Fibroblast of skin of abdomen (primary cell): ENCODE results near the gene UST.
A peak's percentile ranks its signal among the peaks of the same experiment; 100 is the strongest.
"Not testable (repeated sequence)": the region's sequence is repeated elsewhere in the genome, so short reads cannot be mapped to it uniquely, and the experiment has no call there.

ENCODE experiments used
- DNase-seq: peaks from one replicate; pipeline ENCODE4 v3.0.0-alpha.2; 2013

Gene UST

GRCh38 chr6:148873154-148873553 is 126.3 kb downstream of the UST start:
- DNase-seq, result no peak

- DNase-seq, result no peak
These were observed 127.0 kb downstream of the UST start for GRCh38 chr6:148873868-148874267.

- peak; percentile 42 for DNase-seq
These were observed 128.0 kb downstream of the UST start for GRCh38 chr6:148874698-148875293.

- no peak for DNase-seq
These were observed 131.9 kb downstream of the UST start for GRCh38 chr6:148878683-148879082.

GRCh38 chr6:148880742-148881141 is 133.9 kb downstream of the UST start:
- DNase-seq, result not testable (repeated sequence)

GRCh38 chr6:148881593-148882311 is 134.9 kb downstream of the UST start:
- no peak for DNase-seq

GRCh38 chr6:148883270-148883669 is 136.4 kb downstream of the UST start:
- no peak for DNase-seq

- DNase-seq, result no peak
These were observed 137.6 kb downstream of the UST start for GRCh38 chr6:148884461-148884860.

- peak; percentile 83 for DNase-seq
These were observed 138.5 kb downstream of the UST start for GRCh38 chr6:148885136-148885865.

- DNase-seq, result no peak
These were observed 139.4 kb downstream of the UST start for GRCh38 chr6:148885925-148886845.

- no peak for DNase-seq
These were observed 140.4 kb downstream of the UST start for GRCh38 chr6:148887181-148887580.

GRCh38 chr6:148888856-148889255 is 142.0 kb downstream of the UST start:
- DNase-seq, result peak; percentile 69

- no peak for DNase-seq
These were observed 143.3 kb downstream of the UST start for GRCh38 chr6:148890096-148890495.

GRCh38 chr6:148890652-148891404 is 144.0 kb downstream of the UST start:
- DNase-seq, result no peak

- DNase-seq, result no peak
These were observed 144.6 kb downstream of the UST start for GRCh38 chr6:148891405-148891783.

GRCh38 chr6:148892247-148892646 is 145.4 kb downstream of the UST start:
- DNase-seq, result peak; percentile 39

- DNase-seq, result no peak
These were observed 146.2 kb downstream of the UST start for GRCh38 chr6:148893073-148893472.

GRCh38 chr6:148893481-148893880 is 146.7 kb downstream of the UST start:
- no peak for DNase-seq

- DNase-seq, result peak; percentile 30
These were observed 151.7 kb downstream of the UST start for GRCh38 chr6:148898376-148899014.

GRCh38 chr6:148904896-148905870 is 158.4 kb downstream of the UST start:
- DNase-seq, result no peak
